WTC11 (cell line): Measurements from ENCODE around the gene IPCEF1. TPM values are rescaled to one million over a fixed set of nuclear protein-coding genes. Genes with fewer than 3 reads are reported as not detected.

Experiments used
- ATAC-seq: fragments of 200-7000 bp; cut with Tn5 transposase; 2 replicates; pipeline ENCODE4 v1.10.0; 2021; ENCODE audit warnings: mild to moderate bottlenecking, moderate library complexity
- CTCF ChIA-PET: fragments of 300-600 bp; sonication (Branson Sonifier 250); formaldehyde crosslinking; loops from one replicate; lab custom pipeline; 2021; ENCODE audit warnings: antibody characterized with exemption; lab: Charles Lee
- POLR2A ChIA-PET: fragments of 350-600 bp; sonication (Branson Sonifier 250); formaldehyde crosslinking; loops from one replicate; lab custom pipeline; 2021; ENCODE audit warnings: antibody characterized with exemption; lab: Charles Lee
- DNase-seq: peaks from one replicate; pipeline ENCODE4 v3.0.0; 2021; ENCODE audit warnings: low spot score
- H3K27ac Mint-ChIP-seq: 2 replicates; pipeline ENCODE4 v1.8.0; 2021; ENCODE audit warnings: mixed read lengths
- H3K27me3 Mint-ChIP-seq: 2 replicates; pipeline ENCODE4 v1.8.0; 2021; ENCODE audit warnings: low read depth, mild to moderate bottlenecking, moderate library complexity, mixed read lengths
- H3K36me3 Mint-ChIP-seq: 2 replicates; pipeline ENCODE4 v1.8.0; 2021; ENCODE audit warnings: mixed read lengths
- H3K4me1 Mint-ChIP-seq: 2 replicates; pipeline ENCODE4 v1.8.0; 2022; ENCODE audit warnings: mixed read lengths
- H3K4me3 Mint-ChIP-seq: 2 replicates; pipeline ENCODE4 v1.8.0; 2021; ENCODE audit warnings: mild to moderate bottlenecking, moderate library complexity, mixed read lengths
- H3K9me3 Mint-ChIP-seq: 2 replicates; pipeline ENCODE4 v1.8.0; 2021; ENCODE audit warnings: mixed read lengths
- AFF4 ChIP-seq: sonication (generic); formaldehyde crosslinking; IDR thresholded peaks from 2 replicates; pipeline ENCODE4 v1.8.1; 2023; ENCODE audit warnings: mild to moderate bottlenecking, missing genetic modification reagents, borderline replicate concordance
- AR ChIP-seq: fragments of 250-450 bp; sonication (Bioruptor Pico); IDR thresholded peaks from 2 replicates; pipeline ENCODE4 v1.9.0; 2021; ENCODE audit warnings: mild to moderate bottlenecking
- CREB1 ChIP-seq: sonication (generic); formaldehyde crosslinking; IDR thresholded peaks from 2 replicates; pipeline ENCODE4 v1.8.0; 2023; ENCODE audit warnings: mild to moderate bottlenecking, missing genetic modification reagents
- CTCF ChIP-seq: fragments of 200-600 bp; IDR thresholded peaks from 2 replicates; pipeline ENCODE4 v1.8.0; 2022; ENCODE audit warnings: antibody characterized with exemption
- ELF4 ChIP-seq: sonication (generic); formaldehyde crosslinking; IDR thresholded peaks from 2 replicates; pipeline ENCODE4 v1.8.1; 2022; ENCODE audit warnings: low read depth, mild to moderate bottlenecking, moderate library complexity, missing genetic modification reagents
- EMX1 ChIP-seq: fragments of 250-450 bp; sonication (Bioruptor Pico); IDR thresholded peaks from 2 replicates; pipeline ENCODE4 v1.8.0; 2021; ENCODE audit warnings: mild to moderate bottlenecking
- ERG ChIP-seq: fragments of 250-450 bp; sonication (Bioruptor Pico); IDR thresholded peaks from 2 replicates; pipeline ENCODE4 v1.8.0; 2021; ENCODE audit warnings: mild to moderate bottlenecking
- ETV6 ChIP-seq: sonication (generic); formaldehyde crosslinking; IDR thresholded peaks from 2 replicates; pipeline ENCODE4 v1.8.1; 2022; ENCODE audit warnings: mild to moderate bottlenecking, missing genetic modification reagents
- FOXP1 ChIP-seq: sonication (generic); formaldehyde crosslinking; IDR thresholded peaks from 2 replicates; pipeline ENCODE4 v1.8.0; 2022; ENCODE audit warnings: missing genetic modification reagents, mild to moderate bottlenecking, moderate library complexity, borderline replicate concordance
- IRF2 ChIP-seq: sonication (generic); formaldehyde crosslinking; IDR thresholded peaks from 2 replicates; pipeline ENCODE4 v1.8.0; 2022; ENCODE audit warnings: low read depth, missing genetic modification reagents, borderline replicate concordance
- MXD4 ChIP-seq: fragments of 250-450 bp; sonication (Bioruptor Pico); IDR thresholded peaks from 2 replicates; pipeline ENCODE4 v1.8.0; 2021; ENCODE audit warnings: mild to moderate bottlenecking, moderate library complexity, borderline replicate concordance
- NR2C2 ChIP-seq: sonication (generic); formaldehyde crosslinking; IDR thresholded peaks from 2 replicates; pipeline ENCODE4 v1.8.0; 2022; ENCODE audit warnings: mild to moderate bottlenecking, missing genetic modification reagents
- OVOL2 ChIP-seq: fragments of 250-450 bp; sonication (Bioruptor Pico); IDR thresholded peaks from 2 replicates; pipeline ENCODE4 v1.9.0; 2021; ENCODE audit warnings: mild to moderate bottlenecking, borderline replicate concordance
- PRRX2 ChIP-seq: fragments of 250-450 bp; sonication (Bioruptor Pico); IDR thresholded peaks from 2 replicates; pipeline ENCODE4 v1.8.0; 2021; ENCODE audit warnings: mild to moderate bottlenecking
- SOX15 ChIP-seq: fragments of 250-450 bp; sonication (Bioruptor Pico); IDR thresholded peaks from 2 replicates; pipeline ENCODE4 v1.9.0; 2021; ENCODE audit warnings: mild to moderate bottlenecking
- SP1 ChIP-seq: sonication (generic); formaldehyde crosslinking; conservative IDR thresholded peaks from 2 replicates; pipeline ENCODE4 v1.8.1; 2022; ENCODE audit warnings: missing genetic modification reagents
- ZNF138 ChIP-seq: sonication (generic); formaldehyde crosslinking; conservative IDR thresholded peaks from 2 replicates; pipeline ENCODE4 v1.8.1; 2022; ENCODE audit warnings: mild to moderate bottlenecking, moderate library complexity, missing genetic modification reagents
- ZNF317 ChIP-seq: sonication (generic); formaldehyde crosslinking; IDR thresholded peaks from 2 replicates; pipeline ENCODE4 v1.8.1; 2023; ENCODE audit warnings: low read depth, mild to moderate bottlenecking, moderate library complexity, missing genetic modification reagents, borderline replicate concordance
- ZNF512 ChIP-seq: sonication (generic); formaldehyde crosslinking; IDR thresholded peaks from 2 replicates; pipeline ENCODE4 v1.8.1; 2022; ENCODE audit warnings: missing genetic modification reagents, borderline replicate concordance
- total RNA-seq: library from RNA; stranded (reverse); gene quantifications from 3 replicates; pipeline ENCODE4 v1.2.3, GENCODE V29; 2021

IPCEF1 gene
- total RNA-seq, 1 experiment from 2014 or later, result 1.3 TPM

GRCh38 chr6:154159126-154159525, 197.5 kb downstream of the IPCEF1 start:
- Mint-ChIP-seq H3K36me3 (peaks cover 15% of the 10 kb centered on the region), H3K27me3 (no peaks in the 10 kb centered on the region), H3K4me1 (peaks cover 4% of the 10 kb centered on the region), H3K27ac (no peak overlapping the region), H3K9me3 (peaks cover 20% of the 10 kb centered on the region), H3K4me3 (no peak overlapping the region)
- ChIA-PET POLR2A (no interaction called here), CTCF (interaction anchor here (0.5 to 1.2 kb wide), 2 partner anchors 118 to 146 kb away, joined by 3 to 4 read pairs; no protein-coding TSS in a partner anchor)
- no peak for ATAC-seq
- TF ChIP-seq EMX1, result no peak
- no peak for TF ChIP-seq PRRX2 (CRISPR knock-in tag)
- TF ChIP-seq ELF4 (CRISPR knock-in tag), result no peak
- no peak for TF ChIP-seq ZNF138
- TF ChIP-seq NR2C2 (CRISPR knock-in tag), result no peak
- no peak for TF ChIP-seq ERG (CRISPR knock-in tag)
- TF ChIP-seq SOX15 (CRISPR knock-in tag), result no peak
- no peak for TF ChIP-seq CTCF
- no peak for TF ChIP-seq SP1
- no peak for TF ChIP-seq MXD4
- no peak for TF ChIP-seq AR (CRISPR knock-in tag)
- TF ChIP-seq FOXP1 (CRISPR knock-in tag), result no peak
- no peak for DNase-seq

- Mint-ChIP-seq H3K27me3 (no peaks in the 10 kb centered on the region), H3K4me3 (no peak overlapping the region), H3K4me1 (peaks cover 4% of the 10 kb centered on the region), H3K27ac (no peak overlapping the region), H3K36me3 (peaks cover 17% of the 10 kb centered on the region), H3K9me3 (peaks cover 20% of the 10 kb centered on the region)
- ATAC-seq (no peak), DNase-seq (no peak)
- POLR2A ChIA-PET, result no interaction called here
- no peak for TF ChIP-seq IRF2 (CRISPR knock-in tag)
- TF ChIP-seq AFF4 (CRISPR knock-in tag), result no peak
- no peak for TF ChIP-seq ZNF512 (CRISPR knock-in tag)
- TF ChIP-seq ZNF317 (CRISPR knock-in tag), result no peak
- no peak for TF ChIP-seq CREB1
- no peak for TF ChIP-seq MXD4
- no peak for TF ChIP-seq ETV6 (CRISPR knock-in tag)
- TF ChIP-seq OVOL2 (CRISPR knock-in tag), result no peak
- CTCF ChIA-PET, result interaction anchor here (0.6 kb wide), 1 partner anchor 562 kb away, joined by 3 read pairs; no protein-coding TSS in a partner anchor
Observed at GRCh38 chr6:154157706-154158105, 198.9 kb downstream of the IPCEF1 start.
